Progenitor cell of endocrine pancreas (in vitro differentiated cells): ENCODE results near the gene LGALS9. TPM values are rescaled to one million over a fixed set of nuclear protein-coding genes. Genes with fewer than 3 reads are reported as not detected.

Source experiments
- DNase-seq: peaks from one replicate; pipeline ENCODE4 v3.0.0; 2021; ENCODE audit warnings: low spot score; ENCODE audit not compliant: unreplicated experiment
- H3K27ac Mint-ChIP-seq: 2 replicates; pipeline ENCODE4 v1.8.0; 2021; ENCODE audit warnings: mild to moderate bottlenecking, moderate library complexity, mixed read lengths
- H3K27me3 Mint-ChIP-seq: 2 replicates; pipeline ENCODE4 v1.8.0; 2021; ENCODE audit warnings: mixed read lengths
- H3K36me3 Mint-ChIP-seq: 2 replicates; pipeline ENCODE4 v1.8.0; 2022; ENCODE audit warnings: mixed read lengths; ENCODE audit not compliant: insufficient read depth
- H3K4me1 Mint-ChIP-seq: 2 replicates; pipeline ENCODE4 v1.8.0; 2021; ENCODE audit warnings: low read depth, mixed read lengths
- H3K4me3 Mint-ChIP-seq: 2 replicates; pipeline ENCODE4 v1.8.0; 2021; ENCODE audit warnings: low read depth, mild to moderate bottlenecking, moderate library complexity, mixed read lengths
- H3K9me3 Mint-ChIP-seq: 2 replicates; pipeline ENCODE4 v1.8.0; 2021; ENCODE audit warnings: low read depth, mixed read lengths
- CTCF ChIP-seq: fragments of 200-600 bp; sonication (generic); IDR thresholded peaks from one replicate; pipeline ENCODE4 v1.5.0; 2021; ENCODE audit warnings: antibody characterized with exemption, mild to moderate bottlenecking; ENCODE audit not compliant: unreplicated experiment
- total RNA-seq: library from RNA; stranded (reverse); gene quantifications from 2 replicates; pipeline ENCODE4 v1.2.1, GENCODE V29; 2021

Gene LGALS9
- total RNA-seq, 1 donor from 2014 or later = 2.1 TPM

DNA sequence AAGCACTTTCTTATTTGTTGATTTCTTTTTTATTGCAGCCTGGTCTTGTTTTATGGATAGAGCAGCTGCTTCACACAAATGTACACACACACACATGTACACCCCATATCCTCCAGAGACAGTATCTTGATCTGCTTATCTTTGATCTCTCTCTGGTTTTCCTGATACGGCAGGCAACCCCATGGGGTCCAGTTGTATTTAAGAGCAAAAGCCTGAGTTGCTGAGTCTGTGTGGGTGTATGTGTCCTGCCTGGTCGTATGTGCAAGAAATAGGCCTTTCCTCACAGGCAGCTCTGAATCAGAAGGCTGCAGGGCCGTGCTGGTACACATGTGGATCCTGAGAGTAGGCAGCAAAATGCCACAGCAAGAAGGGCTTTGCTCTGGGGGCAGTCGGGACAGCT, 14.6 kb upstream of the LGALS9 start:
- no peak for TF ChIP-seq CTCF
- H3K27me3 Mint-ChIP-seq = no peaks in the 10 kb centered on the region
- H3K36me3 Mint-ChIP-seq = peaks cover 12% of the 10 kb centered on the region
- no peak overlapping the region for H3K27ac Mint-ChIP-seq
- no peak overlapping the region for H3K4me3 Mint-ChIP-seq
- no peaks in the 10 kb centered on the region for H3K9me3 Mint-ChIP-seq
- no peaks in the 10 kb centered on the region for H3K4me1 Mint-ChIP-seq
- DNase-seq = no peak

- no peaks in the 10 kb centered on the region for H3K4me1 Mint-ChIP-seq
- H3K27me3 Mint-ChIP-seq = no peaks in the 10 kb centered on the region
- no peaks in the 10 kb centered on the region for H3K9me3 Mint-ChIP-seq
- TF ChIP-seq CTCF = no peak
- peaks cover 12% of the 10 kb centered on the region for H3K36me3 Mint-ChIP-seq
- no peak overlapping the region for H3K4me3 Mint-ChIP-seq
- DNase-seq = no peak
- H3K27ac Mint-ChIP-seq = no peak overlapping the region
These were observed 12.6 kb upstream of the LGALS9 start for GRCh38 chr17:27618417-27618816.

DNA sequence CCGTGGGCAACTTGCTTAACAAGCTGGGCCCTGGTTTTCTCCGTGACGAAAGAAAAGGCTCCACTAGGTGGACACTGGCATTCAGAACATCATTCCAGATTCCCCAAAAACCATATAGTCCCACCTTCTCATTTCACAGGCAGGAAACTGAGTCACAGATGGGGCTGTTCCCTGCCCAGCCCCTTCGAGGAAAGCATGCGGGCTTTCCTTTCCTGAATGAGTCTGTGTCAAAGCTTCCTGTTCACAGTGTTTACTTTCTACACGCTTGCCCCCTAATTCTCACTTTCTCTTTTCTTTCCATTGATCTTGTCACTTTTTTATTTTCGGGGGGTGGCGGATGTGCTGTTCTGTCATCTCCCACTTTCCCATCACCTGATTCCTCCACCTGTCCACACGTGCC, 10.3 kb upstream of the LGALS9 start:
- Mint-ChIP-seq H3K27me3 (no peaks in the 10 kb centered on the region), H3K9me3 (no peaks in the 10 kb centered on the region), H3K4me3 (no peak overlapping the region), H3K27ac (no peak overlapping the region), H3K4me1 (no peaks in the 10 kb centered on the region), H3K36me3 (peaks cover 14% of the 10 kb centered on the region)
- no peak for TF ChIP-seq CTCF
- no peak for DNase-seq

- TF ChIP-seq CTCF = no peak
- Mint-ChIP-seq H3K4me1 (no peaks in the 10 kb centered on the region), H3K4me3 (no peak overlapping the region), H3K9me3 (no peaks in the 10 kb centered on the region), H3K27ac (no peak overlapping the region), H3K36me3 (peaks cover 14% of the 10 kb centered on the region), H3K27me3 (no peaks in the 10 kb centered on the region)
- DNase-seq = no peak
These were observed 9.5 kb upstream of the LGALS9 start for GRCh38 chr17:27621536-27621935.

DNA sequence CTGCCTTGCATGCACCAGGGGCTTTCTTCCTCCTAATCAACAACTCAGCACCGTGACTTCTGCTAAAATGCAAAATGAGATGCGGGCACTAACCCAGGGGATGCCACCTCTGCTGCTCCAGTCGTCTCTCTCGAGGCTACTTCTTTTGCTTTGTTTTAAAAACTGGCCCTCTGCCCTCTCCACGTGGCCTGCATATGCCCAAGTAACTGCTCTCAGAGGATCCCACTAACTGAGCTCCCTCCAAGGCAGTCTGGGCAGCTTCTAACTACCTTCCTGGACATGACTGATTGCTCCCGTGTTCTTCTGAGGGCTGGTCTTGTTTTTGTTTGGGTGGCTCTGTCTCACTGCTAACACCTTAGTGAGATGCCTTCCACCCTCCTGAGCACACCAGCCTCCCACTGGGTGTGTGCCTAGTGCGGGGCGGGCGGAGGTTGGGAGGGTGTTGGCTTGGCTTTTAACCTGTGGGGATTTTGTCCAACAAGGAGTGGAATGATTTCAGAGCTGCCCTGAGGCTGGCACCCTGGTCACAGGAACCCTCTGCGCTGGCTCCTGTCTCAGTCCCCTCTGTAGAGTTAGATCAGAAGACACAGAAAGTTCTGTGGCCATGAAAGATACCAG, 8.9 kb upstream of the LGALS9 start:
- no peak for TF ChIP-seq CTCF
- Mint-ChIP-seq H3K4me1 (no peaks in the 10 kb centered on the region), H3K27ac (no peak overlapping the region), H3K36me3 (peaks cover 12% of the 10 kb centered on the region), H3K9me3 (no peaks in the 10 kb centered on the region), H3K4me3 (no peak overlapping the region), H3K27me3 (no peaks in the 10 kb centered on the region)
- DNase-seq = no peak
